ENCODE measurements around the gene TBRG4.
"Not testable (repeated sequence)": the region's sequence is repeated elsewhere in the genome, so short reads cannot be mapped to it uniquely, and the experiment has no call there.

TBRG4 gene

DNA sequence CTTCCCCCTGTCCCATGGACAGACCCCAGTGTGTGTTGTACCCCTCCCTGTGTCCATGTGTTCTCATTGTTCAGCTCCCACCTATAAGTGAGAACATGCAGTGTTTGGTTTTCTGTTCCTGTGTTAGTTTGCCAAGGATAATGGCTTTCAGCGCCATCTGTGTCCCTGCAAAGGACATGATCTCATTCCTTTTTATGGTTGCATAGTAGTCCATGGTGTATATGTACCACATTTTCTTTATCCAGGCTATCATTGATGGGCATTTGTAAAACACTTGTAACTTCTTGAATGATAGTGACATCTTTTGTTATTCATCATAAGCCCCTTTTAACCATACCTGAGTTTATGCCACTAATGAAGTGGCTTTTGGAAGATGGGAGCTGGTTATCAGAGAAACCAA, 2.8 kb upstream of the TBRG4 start:
- not testable (repeated sequence) for DNase-seq

GRCh38 chr7:45112648-45113047, 1.2 kb upstream of the TBRG4 start:
- no peak for DNase-seq

GRCh38 chr7:45108863-45109262, 2.6 kb downstream of the TBRG4 start:
- no peak for DNase-seq

GRCh38 chr7:45107356-45107755, 4.1 kb downstream of the TBRG4 start:
- no peak for DNase-seq

DNA sequence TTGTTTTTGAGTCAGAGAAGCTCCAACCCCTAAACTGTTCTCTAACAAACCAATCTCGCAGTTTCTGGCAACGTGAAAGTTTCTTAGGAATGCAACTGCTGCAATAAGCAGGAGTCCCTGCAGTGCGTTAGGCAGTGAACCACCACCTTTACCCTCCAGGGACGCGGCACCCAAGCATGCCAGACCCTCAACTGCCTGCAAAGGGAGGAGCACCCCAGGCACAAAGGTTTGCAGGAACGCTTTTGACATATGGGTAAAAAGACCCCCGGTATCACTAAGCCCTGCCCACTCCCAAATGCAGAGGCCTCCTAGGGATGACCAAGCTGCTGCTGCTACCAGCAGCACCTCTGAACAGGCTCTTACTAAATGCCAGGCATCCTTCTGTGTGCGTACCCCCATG, 4.7 kb downstream of the TBRG4 start:
- DNase-seq: no peak

GRCh38 chr7:45105588-45106188, 5.8 kb downstream of the TBRG4 start:
- no peak for DNase-seq

- DNase-seq: no peak
These were observed 6.5 kb downstream of the TBRG4 start for GRCh38 chr7:45104844-45105587.

DNA sequence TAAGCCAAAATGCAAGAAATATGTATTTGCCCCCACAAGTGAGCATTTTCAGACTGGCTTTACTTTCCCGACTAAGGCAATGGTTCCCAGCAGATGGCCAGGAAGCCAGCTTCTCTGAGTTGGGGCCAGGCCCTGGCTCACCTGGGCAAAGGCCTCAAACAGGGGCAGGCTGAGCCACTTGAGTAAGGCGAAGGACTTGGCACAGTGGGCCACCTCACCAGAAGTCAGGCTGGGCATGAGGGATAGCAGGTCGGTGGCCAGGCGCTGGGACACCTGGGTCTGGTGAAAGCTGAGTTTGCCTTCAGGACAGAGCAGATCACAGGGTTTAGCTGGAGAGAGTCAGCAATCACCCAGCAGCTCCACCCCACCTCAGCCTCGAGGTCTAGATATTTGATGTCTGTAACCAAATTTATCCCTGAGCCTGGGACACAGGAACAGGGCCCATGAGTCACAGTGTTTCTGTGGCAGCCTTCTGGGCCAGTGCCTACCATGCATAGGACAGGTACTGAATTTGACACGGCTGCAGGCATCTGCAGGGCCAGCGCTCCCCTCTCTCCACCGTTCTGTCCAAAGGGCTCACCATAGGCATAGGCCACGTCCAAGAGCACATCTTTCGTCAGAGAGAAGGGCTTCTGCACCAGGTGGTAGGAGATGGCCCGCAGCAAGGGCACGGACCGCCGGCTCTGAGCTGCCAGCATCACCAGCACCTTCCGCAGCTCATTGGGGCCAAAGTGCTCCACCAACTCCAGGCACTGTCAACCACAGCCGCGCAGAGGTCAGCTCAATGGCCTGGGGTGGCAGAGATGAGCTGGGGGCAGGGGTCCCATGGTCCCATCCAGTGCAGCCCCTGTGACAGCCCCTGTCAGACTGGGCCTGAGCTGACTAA, 7.3 kb downstream of the TBRG4 start:
- no peak for DNase-seq

GRCh38 chr7:45102785-45103712, 8.4 kb downstream of the TBRG4 start:
- DNase-seq: no peak

DNA sequence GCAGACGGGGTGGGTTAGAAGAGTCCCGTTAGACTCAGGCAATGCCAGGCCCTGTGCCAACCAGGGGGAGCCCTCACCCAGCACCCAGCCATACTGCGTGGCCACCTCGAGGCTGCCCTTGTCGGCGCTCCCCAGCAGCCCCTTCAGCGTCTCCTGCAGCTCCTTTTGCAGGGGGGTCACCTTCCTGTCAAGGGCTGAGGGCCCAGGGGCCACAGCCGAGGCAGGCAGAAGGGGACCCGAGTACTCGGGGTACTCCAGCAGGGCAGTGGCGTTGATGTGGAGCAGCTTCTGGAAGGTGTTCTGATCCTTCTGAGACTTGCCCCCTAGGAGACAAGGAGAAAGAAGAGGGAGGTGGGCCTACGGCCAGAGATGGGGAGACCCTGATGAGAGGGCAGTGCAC, 9.7 kb downstream of the TBRG4 start:
- no peak for DNase-seq

GRCh38 chr7:45100761-45101480, 10.6 kb downstream of the TBRG4 start:
- DNase-seq: no peak

DNA sequence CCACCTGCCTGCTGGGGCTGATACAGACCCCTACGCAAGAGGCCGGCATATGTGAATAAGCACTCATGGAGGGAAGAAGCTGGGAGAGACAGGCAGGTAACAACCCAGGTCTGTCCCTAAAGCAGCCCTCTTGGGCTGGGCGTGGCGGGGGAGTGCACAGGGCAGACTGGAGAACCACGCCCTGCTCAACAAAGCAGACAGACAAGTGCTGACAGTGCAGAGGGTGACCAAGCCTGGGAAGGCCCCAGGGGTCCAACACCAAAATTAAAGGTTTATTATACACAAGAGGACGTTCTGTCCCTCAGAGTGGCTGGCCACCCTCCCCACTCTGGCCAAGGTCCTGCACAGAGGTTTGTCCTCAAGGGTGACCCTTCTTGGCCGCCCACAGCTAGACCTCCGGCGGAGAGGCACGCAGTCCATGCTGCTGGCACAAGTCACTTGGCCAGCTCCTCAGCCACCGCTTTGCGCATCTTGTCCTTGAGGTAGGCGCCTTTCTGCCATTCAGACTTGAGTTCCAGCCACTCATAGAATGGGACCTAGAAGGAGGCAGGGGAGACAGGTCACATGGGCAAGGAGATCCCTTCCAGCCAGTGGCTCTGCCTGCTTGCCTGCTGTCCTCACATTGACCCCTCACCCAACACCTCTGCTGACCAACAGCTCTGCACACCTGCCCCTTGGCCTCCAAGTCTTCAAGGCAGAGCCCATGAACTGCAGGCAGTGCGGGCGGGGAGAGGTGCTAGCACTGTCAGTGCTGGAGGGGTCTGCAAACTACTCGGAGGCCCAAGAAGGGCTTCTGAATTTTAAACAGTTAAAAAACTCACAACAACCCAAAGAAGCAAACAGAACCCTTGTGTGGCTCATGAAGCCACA, 11.4 kb downstream of the TBRG4 start:
- DNase-seq: no peak

DNA sequence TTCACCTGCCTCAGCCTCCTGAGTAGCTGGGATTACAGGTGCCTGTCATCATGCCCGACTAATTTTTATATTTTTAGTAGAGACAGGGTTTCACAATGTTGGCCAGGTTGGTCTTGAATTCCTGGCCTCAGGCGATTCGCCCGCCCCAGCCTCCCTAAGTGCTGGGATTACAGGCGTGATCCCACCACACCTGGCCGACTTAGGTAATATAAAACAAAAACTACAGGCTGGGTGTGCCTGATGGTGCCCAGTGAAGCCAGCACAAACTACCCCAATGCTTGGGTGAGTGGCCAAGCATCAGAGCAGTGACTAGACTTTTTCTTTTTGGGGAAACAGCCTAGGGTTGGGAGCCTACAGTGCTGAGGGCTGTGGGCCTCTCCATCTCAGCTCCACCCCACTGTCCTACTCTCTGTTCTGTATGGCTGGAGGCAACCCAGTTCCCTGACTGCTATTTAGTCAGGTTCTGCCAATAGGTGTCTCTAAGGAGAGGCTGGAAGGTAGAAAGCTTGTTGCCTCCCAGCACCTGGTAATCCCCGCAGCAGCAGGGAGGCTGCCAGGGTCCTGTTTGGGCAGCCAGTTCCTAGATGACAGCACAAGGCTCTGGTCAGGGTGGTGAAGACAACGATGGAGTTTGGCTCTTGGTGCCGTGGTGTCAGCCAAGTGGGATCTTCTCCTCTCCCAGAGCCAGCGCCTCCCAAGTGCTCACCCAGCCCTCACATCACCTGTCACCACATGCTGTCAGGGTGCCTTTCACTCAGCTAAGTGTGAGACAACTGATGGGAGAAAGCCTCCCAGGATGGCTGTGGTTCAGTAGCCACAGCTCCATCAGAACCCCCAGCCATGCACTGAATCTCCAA, 12.3 kb downstream of the TBRG4 start:
- no peak for DNase-seq

DNA sequence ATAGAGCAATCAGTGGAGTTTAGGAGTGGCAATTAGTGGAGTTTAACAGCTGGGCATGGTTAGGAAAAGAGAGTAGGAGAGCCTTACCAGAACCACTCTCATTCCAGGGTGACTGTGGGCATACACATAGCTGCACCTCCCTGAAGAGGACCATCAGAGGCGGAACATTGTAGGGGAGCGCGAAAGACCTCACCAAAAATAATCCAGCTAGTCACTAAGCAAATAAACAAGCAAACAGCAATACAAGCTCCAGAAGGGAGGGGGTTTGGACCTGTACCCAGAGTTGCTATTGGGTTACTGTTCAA, 18.6 kb downstream of the TBRG4 start:
- DNase-seq: no peak

DNA sequence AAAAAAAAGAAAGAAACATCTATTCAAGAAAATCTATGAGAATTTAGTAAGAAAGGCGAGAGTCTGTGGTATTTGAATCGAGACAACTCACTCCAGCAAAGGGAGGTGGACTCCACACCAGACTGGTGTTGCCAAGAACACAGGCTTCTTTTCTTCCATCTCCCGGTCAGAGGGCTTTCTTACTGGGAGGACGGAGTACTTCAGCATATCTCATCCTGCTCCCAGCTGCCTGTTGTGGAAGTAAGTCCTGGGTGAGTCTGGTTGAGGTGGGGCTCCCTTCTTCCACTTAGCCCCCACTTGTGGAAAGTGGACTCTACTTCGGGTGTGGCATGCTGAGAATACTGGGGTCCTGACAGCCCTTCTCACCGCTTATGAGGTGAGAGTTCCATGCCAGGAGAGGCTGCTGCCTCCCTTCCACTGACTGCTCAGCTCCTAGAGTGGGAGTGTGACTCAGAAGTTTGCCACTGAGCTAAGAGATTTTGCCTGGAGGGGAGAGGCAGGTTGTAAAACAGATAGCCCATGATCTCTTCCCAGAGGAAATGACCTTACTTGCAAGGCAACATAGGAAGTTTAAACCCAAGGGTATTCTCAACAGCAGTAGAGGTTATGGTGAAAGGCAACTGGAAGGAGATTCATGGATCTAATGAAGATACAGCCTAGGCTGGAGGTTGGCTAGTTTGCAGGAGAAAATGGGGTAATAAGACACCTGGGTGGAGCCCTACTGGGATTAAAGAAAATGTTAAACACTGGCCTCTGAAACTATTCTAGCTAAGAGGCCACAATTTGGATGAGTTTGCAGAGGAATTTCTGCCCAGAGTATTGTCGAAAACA, 19.2 kb downstream of the TBRG4 start:
- DNase-seq: no peak

- DNase-seq: peak; percentile 51
These were observed 22.1 kb downstream of the TBRG4 start for GRCh38 chr7:45089341-45089891.

GRCh38 chr7:45088821-45089340, 22.6 kb downstream of the TBRG4 start, which contains the start of gene NACAD:
Gene NACAD (minus strand): TSS chr7:45088969. CDS start chr7:45088894, 75 bp downstream.
- DNase-seq: no peak

GRCh38 chr7:45088146-45088701, 23.3 kb downstream of the TBRG4 start:
- no peak for DNase-seq
